ENCODE results near the gene MBD5.
A peak's percentile ranks its signal among the peaks of the same experiment; 100 is the strongest.

Gene MBD5

DNA sequence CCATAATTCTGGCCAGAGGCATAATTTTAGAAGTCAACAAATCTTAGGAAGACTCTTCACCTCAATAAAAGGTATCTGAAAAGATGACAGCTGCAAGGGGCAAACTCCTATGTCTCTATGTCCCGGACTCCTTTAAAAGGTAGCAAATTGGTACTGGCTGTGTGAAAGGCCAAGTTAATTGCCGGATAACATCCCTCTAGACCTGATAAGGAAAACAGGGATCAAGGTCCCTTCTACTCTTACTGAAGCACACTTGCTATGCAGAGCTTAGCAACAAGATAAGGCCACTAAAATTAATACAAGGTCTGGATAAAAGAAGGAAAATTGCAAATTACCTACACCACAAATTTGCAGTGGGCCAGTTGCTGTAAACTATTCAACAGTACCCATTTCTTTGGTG lies 482.6 kb downstream of the MBD5 start:
- no peak overlapping the region for H3K27ac ChIP-seq
- H3K4me3 ChIP-seq = no peak overlapping the region

DNA sequence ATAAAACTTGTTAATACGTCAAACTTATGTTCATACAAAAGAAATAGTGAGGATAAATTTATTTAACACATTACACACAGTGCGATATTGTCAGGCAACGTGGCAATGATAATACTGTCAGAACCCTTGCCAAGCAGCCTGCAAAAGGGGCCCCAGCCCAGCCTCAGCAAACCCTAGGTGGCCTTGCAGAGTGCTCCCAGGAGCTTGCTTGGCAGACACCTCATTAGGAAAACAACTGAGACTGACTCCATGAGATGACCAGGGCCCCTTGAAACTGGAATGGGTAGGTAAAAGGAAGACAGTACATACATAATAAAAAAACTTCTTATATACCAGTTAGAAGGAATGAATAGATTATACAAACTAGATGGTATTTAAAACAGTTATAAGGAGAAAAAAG lies 487.1 kb downstream of the MBD5 start:
- H3K4me3 ChIP-seq = no peak overlapping the region
- no peak overlapping the region for H3K27ac ChIP-seq

DNA sequence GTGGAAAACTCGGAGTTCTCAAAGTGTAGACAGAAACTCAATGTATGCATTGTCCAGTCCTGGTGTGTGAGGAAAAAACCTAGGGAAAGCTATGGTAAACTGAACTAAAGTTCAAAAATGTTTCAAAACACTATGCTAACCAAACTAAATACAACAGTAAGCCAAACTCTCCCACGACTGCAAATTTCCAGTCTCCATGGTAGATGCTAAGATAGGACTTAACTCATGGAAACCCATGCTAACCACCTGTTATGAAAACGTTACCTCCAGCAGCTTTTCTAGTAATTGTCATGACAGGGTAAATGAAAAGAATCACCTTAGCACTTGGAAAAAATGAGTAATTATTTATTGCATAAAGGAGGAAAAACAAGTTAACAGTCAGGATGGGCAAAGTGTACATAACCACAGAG lies 488.0 kb downstream of the MBD5 start:
- Histone ChIP-seq H3K4me3 (peak overlapping the region in 3 of 7 experiments; percentile 6 to 30 (median 11)), H3K27ac (no peak overlapping the region)

DNA sequence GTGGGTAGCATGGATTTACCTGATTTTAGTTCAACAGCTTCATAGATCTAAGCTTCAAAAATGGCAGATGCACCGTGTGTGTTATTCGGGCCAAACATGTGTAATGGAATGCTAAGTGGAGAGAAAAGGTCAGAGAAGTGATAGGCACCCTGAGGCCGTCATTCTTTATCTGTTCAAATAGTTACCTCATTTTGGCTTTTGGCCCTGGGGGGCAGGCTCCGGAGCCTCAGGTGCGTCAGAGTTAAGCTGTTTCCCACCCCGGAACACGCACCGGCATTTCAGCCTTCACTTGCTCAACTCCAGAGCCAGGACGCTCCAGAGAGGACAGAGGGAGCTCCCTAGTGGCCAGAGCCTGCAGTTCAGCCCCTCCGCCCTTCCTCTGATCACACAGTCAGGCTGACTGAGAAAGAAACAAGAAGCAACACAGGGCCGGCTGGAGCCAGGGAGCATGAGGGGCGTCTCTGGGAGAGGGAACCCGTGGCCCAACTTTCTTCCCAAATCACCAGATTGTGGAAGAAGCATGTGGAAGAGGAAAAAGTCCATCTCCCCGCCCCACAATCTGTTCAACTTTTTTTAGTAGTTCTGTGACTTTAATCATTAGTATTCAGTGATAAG lies 488.5 kb downstream of the MBD5 start:
- Histone ChIP-seq H3K4me3 (peak overlapping the region in 4 of 7 experiments; percentile 6 to 30 (median 9)), H3K27ac (peak overlapping the region in 2 of 21 experiments; percentile 9 to 11)

DNA sequence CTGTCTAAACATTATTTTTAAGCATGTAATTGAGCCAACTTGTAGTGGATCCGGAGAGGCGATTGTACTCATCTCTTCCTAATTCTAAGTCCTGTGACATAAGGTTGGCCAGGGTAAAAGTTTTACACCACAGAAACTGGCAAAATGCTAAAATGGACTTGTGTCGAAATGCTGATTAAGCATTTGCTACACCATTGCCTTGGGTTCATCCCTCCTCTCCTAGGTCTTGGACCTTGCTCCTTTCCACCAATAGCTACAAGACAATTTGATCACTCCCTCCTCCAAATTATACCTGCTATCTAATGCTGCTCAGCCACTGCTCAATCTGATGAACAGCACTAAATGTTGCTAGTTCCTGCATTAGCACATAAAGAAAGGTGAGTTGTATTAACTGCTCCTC lies 491.0 kb downstream of the MBD5 start:
- H3K4me3 ChIP-seq = no peak overlapping the region
- H3K27ac ChIP-seq = no peak overlapping the region

DNA sequence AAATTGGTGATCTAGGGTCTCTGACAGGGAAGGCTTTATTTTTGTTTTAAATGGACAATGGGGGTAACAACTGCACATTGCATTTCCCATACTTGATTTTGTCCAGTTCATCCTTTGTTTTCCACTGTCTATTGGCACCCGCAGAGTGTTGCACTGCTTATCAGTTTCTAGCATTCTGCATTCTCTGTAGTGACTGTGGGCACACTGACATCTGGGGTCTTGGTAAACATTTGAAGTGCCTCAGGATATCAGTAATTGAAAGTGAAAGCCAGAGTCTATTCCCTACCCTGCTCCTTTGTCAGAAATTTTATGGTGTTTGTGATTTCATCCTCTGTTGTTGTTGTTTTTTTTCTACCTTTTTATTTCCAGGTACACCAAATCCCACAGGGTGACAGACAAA lies 491.6 kb downstream of the MBD5 start:
- Histone ChIP-seq H3K4me3 (no peak overlapping the region), H3K27ac (no peak overlapping the region)

DNA sequence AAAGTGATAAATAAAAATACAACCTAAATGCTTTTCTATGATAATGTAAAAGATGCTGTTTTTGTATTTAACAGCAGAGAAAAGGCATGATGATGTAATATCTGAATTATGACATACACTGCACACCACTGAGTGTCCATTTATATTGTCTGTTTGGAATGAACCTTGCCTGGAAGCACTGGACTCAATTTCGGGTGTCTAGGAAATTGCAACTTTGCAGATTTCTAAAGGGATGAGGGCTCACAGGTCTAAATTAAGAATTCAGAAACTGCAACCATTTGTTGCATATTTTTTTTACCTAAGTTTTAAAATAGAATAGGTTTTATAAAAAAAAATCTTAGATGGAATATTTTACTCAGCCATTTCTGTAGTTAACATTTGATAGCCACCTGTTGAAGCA lies 492.5 kb downstream of the MBD5 start:
- Histone ChIP-seq H3K4me3 (no peak overlapping the region), H3K27ac (no peak overlapping the region)

DNA sequence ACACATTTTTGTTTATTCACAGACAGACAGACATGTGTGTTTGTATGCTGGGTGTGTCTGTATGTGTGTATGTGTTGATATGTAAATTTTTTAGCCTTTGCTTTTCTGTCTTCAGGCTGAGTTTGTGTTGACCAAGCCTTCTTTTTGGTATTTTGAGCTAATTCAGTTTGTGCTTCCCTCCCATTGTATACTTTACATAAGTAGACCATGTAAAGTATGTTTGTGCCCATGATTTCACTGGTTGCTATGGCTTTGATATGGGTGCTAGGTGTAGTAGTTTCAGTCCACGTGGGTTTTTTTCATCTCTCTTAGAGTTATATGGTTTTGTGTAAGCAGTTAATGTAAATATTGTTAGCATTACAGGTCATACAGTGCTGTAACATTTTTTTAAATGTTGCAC lies 494.2 kb downstream of the MBD5 start:
- no peak overlapping the region for H3K27ac ChIP-seq
- H3K4me3 ChIP-seq = no peak overlapping the region

DNA sequence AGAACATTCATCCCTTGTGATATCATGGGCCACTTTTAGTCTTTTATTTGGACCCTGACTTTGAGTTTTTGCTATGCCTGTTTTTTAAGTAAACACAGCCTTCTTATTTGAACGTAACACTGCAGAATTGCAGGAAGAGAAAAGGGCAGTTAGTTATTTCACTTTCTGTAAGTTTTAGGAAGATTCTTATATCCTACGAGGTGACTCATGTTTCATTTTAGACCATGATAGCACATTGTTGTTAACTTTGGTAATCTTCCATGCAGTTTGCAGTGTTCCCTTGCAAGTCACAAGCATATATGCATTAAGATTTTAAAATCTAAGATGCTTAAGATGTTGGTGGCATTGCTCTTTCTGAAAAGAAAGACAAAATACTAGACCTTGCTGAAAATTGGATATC lies 495.1 kb downstream of the MBD5 start:
- H3K27ac ChIP-seq = no peak overlapping the region

DNA sequence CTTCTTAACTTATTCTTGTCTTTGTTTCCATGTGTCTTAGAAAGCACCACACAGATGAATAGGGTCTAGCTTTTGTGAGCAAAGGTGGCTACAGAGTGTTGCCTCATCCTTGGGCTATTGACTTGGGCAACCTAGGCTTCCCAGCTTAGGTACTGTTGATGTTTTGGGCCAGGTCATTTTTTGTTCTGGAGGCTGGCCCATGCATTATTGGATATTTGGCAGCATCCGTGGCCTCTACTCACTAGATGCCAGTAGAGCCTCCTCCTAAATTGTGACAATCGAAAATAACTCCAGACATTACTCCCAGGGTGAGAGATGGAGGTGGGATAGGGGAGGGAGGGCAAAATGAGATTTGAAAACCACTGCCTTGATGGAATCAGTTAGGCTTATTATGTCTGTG lies 496.4 kb downstream of the MBD5 start:
- Histone ChIP-seq H3K27ac (no peak overlapping the region), H3K4me3 (no peak overlapping the region)

More for the DNA sequence above, 495.1 kb downstream of the MBD5 start:
- H3K4me3 ChIP-seq = no peak overlapping the region

DNA sequence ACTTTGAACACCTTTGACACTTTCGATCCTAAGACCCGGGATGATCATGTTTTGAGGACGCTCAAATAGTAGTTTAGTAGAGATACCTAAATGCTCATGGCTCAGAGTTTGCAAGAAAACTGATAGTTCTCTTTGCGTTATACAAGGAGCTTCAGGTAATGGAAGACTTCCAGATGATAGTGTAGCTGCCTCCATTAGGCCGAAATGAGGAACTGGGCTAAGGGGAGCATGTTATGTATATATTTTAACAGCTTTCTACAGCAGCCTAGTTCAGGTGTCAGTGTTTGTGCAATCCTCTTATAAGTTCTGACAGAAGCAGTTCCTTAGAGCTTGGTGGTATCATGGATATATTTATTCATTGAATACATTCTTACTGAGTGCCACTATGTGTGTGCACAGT lies 496.9 kb downstream of the MBD5 start:
- H3K27ac ChIP-seq = no peak overlapping the region
- no peak overlapping the region for H3K4me3 ChIP-seq

DNA sequence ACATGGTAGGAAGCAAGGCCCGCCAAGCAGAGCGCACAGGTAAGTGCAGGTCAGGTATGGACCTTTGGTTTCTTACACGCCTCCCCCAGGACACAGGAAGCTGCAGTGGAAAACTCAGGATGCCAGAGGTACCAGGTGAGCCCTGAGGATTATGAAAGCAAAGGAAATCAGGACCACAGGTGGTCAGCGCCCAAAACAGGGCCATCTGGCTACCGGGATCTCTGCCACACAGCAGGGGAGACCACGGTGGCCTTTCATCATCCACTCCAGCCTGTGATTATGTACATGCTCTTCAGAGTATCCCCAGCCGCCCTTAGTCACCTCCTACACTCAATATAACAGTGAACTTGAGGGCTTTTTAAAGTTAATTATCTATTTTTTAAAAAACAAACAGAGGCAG lies 498.1 kb downstream of the MBD5 start:
- Histone ChIP-seq H3K4me3 (no peak overlapping the region), H3K27ac (no peak overlapping the region)

DNA sequence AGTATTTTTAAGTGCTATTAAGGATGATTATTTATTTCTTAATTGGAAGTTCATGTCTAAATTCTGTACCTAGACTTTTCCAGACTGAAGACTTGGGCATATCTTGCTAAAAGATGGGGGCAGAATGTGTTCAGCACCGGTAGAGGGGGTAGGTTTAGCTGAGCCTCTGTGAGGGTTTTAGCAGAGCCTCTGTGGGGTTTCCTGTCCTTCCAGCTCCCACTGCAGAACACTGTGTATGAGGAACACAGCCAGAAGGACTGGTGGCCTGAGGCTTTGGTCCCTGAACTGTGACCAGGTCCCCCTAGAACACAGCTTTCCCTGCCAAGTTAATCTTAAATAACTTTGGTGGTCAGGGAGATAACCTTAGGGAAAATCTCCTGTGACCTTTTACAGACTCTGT lies 500.3 kb downstream of the MBD5 start:
- no peak overlapping the region for H3K4me3 ChIP-seq

DNA sequence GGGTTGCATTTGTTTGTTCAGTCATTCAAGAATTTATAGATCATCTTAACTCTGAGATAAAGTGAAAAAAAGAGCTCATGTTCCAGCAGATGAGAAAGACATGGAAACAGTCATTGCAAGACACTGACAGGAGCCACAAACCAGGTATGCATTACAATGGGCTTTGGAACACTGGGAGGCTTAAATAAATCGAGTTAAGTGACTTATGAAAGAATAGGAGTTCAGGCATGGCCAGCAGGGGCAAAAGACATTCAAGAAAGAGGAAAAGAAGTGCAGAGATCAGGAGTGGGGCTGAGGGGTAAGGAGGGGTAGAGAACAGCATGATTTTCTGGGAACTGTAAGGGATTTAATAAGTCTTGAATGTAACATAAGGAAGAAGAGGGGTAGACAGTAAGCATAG lies 502.4 kb downstream of the MBD5 start:
- peak overlapping the region in 4 of 21 experiments; percentile 6 to 73 (median 44) for H3K27ac ChIP-seq
- H3K4me3 ChIP-seq = no peak overlapping the region

More for the DNA sequence above, 500.3 kb downstream of the MBD5 start:
- no peak overlapping the region for H3K27ac ChIP-seq

DNA sequence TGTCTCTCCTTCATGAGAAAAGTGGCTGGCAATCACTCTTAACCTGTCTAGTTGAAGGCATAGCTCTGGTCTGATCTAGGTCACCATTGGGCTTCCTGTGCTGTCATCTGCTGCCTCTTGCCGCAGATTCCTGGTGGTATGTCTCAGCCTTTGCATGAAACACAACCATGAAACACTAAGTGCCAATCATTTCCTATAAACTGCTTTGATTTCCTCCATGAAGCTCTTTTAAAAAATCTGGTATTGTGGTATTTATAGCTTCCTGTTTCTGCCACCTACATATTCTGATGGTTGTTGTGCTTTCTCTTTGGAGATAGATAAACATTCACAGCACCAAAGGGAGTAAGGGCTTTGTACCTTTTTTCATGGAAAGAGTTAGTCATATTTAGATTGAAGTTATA lies 503.6 kb downstream of the MBD5 start:
- Histone ChIP-seq H3K4me3 (no peak overlapping the region), H3K27ac (peak overlapping the region in 3 of 21 experiments; percentile 6 to 73 (median 62))

DNA sequence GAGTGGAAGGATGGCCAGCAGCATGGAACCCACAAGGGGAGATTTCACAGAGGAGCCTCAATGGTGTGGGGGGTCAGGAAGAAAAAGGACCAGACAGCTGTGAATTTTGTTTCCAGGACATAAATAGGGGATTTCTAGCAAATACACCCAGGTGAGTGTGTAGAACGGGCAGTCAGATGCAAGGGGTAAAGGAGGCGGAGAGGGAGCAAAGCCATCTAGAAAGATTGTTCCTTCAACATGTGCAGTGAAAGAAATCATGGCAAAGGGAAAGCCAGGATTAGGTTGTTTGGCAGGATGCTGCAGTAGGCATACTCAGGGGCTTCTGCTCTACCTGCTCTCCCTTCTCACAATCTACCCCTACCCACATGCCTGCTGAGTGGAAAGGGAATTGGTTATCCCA lies 504.2 kb downstream of the MBD5 start:
- no peak overlapping the region for H3K4me3 ChIP-seq
- H3K27ac ChIP-seq = peak overlapping the region in 3 of 21 experiments; percentile 18 to 73 (median 62)

DNA sequence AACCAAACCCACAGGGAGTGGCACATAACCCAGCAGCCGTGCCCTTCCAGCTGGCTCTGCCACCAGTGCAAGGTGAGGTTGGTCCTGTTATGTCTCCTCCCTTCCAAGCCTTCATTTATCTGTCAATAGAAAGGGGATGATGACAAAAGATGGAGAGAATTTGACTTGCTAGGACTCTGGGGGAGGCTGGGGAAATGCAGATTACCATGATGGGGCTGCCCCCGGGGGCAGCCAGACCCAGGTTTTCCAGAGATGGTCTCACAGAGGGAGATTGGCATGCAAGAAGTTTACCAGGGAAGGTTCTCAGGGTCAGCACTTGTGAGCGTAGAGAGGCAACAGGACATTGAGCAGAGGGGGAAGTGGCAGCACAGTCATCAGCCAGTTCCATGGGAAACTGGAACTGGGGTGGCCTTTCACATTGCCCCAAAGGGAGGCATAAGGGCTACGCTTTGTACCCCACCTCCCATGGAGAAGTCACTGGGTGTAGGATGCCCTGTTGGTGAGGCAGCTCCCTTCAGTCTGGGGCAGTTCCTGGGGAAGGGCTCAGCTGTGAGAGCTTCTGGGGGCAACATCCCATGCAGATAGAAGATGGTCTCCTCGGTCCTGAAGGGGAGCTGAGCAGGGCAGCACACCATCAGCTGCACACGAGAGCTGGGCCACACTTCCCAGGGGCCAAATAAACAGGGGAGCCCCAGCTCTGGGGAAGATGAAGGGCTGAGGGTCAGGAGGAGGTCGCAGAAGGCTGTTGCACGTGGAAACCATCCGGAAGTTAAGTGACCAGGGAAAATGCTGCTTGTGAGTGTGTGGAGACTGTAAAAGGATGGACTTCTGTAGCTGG lies 505.8 kb downstream of the MBD5 start:
- Histone ChIP-seq H3K27ac (peak overlapping the region in 3 of 21 experiments; percentile 33 to 64 (median 62)), H3K4me3 (no peak overlapping the region)

DNA sequence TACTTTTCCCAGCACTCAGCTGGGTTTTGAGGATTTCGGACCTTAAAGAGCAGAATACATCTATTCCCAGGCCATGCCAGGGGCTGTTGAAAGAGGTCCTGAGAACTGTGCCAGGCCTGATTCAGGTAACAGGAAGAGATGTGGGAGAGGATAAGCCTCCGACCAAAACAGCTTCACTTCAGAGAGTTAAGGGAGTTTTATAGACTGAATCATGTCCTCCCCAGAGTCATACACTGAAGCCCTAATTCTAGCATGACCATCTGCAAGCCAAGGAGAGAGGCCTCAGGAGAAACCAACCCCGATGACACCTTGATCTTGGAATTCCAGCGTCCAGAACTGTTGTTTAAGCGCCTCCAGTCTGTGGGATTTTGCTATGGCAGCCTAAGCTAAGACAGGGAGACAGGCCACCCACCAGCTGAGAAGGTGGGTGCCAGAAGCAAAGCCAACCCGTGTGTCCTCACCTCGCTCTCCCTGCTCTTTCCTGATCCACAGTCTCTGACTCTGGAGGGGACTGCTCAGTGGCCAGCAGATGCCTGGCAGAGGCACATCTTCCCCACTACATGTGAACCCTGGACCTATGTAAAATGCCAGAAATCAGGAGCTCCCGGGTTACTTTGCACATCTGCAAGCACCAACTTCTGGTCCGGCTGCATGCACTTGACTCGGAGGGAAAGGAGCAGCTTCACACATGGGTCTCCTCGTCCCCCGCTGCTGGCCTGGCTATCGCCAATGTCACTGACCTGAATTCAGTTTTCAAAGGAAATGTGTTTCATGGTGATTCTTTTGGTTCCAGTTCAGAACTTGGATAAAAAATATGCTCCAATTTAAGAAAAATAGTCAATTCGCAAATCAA lies 506.8 kb downstream of the MBD5 start:
- Histone ChIP-seq H3K27ac (peak overlapping the region in 2 of 21 experiments; percentile 62 to 64), H3K4me3 (no peak overlapping the region)

DNA sequence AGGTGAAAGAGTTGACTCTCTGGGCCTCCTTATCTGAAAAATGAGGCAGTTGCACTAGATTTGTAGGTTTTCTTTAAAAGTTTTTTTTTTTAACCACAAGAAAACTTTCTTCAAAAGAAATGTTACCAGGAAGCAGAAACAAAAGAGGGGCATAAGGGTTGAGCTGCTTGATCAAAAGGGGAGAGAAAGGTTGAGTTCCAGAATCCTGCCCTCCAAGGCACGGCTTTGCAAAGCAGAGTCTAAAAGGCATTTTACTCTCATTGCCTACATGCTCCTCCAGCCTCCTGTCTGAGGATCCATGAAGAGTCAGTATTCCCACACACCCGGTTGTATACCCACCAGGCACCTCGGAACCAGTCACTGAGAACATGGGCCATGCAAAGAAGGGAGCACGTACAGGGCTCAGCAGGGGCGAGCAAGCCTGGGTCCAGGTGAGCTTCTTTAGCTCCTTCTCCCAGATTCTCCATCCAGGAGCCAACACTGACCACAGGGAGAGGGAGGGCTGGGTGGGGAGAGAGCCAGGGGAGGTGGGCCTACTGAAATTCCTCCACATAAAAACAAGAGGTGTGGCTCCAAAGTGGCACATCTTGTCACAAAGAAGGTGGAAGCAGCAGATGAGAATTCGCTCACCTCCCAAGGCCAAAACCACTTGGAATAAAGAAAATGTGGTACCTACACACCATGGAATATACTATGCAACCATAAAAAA lies 507.6 kb downstream of the MBD5 start:
- H3K4me3 ChIP-seq = no peak overlapping the region
- H3K27ac ChIP-seq = peak overlapping the region in 3 of 21 experiments; percentile 33 to 64 (median 62)

DNA sequence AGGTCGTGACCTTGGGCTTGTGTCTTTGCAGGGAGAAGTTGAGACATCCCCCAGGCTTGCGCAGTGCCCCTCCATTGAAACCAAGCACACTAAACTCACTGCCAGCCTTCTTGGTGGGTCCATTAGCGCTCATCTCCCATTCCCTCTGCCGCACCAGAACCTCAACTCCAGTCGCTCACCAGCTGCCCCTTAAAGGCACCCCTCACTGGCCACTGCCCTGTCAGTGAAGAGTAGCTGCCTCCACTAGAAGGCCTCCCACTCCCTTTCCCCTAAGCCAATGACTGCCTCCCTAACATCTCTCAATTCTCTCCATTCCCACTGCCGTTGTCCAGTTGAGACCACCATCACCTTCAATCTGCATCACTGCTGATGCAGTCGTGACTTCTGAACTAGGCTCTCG lies 508.9 kb downstream of the MBD5 start:
- Histone ChIP-seq H3K4me3 (no peak overlapping the region), H3K27ac (no peak overlapping the region)

All from skin epidermis (tissue), 12 donors.